ENCODE results near the gene SLC9A9. TPM values are rescaled to one million over a fixed set of nuclear protein-coding genes. Genes with fewer than 3 reads are reported as not detected.

Gene SLC9A9
- polyA plus RNA-seq (2013) = 0.38 and 0.44 TPM in 2 replicates

DNA sequence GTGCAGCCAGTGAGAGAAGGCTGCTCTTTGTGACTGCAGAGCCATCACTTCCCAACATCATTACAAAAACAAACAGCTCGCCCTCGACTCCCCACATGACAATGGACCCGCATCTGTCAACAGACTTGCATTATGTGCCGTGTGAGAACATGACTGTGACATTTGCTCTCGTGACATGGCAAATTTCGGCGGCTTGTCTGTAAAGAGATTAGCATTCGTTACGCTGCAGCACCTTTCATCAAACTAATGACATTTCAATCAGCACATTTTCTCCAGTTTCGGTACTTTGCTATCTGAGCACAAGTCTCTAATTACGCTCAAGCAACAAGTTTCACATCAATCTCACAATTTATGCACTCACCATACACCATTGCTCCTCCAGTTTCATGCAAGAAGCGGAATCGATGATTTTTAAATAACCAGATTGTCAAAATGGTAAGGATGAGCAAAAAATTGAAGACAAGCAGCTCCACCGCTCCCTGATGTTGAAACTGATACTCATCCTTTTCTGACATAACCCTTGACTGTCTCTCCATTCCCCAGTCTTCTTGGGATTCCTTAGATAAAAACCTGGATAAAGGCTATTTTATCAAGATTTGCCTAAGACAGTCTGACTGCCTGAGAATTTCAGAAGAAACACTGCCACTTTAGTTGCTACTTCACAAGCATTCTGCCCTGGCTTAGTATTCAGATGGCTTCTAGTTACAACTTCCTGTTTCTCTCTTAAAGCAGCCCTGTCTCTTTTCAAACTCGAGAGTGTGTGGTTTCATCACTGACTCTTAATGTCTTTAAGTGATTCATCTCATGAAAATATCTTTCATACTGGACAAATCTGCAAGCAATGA is at the start of gene SLC9A9:
TSS of gene SLC9A9 (minus strand) at position 682 of the 845 bp plus-strand sequence. CDS start at position 536, 146 bp downstream.
- no CpG with 5 or more reads among the region's 15 CpGs for WGBS (ENCODE audit: extremely low coverage, insufficient coverage, insufficient read length)

DNA sequence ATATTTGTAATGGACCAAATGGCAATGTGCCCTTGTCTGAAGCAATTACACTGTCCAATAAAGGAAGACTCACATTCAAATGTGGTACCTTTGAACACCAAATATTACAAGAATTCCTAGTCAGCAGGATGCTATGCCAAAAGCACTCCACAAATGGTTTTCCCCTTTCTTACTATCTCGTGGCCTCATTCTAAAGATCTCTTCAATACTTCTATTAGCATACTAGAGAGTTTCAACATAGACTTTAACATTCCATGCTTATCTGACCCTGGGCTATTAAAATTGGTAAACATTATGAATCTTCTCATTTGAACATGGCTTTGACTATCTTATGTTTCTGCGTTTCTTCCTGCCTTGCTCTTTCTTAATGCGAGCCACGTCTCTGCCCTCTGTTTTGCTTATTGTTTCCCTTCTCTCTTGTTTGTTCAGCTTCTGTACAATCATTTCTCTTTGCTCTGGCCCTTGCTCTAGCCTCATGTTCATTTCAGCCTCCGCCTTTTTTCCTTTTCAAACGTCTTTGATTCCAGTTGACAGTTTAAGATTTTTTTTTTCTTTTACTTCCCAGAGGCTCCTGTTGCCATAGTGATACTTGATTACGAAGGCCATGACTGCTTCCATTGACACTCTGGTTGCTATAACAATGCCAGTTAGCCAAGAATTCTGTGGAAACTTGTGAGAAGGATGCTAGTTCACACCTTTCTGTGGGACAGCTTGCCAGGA is 49.5 kb upstream of the SLC9A9 start:
- Histone ChIP-seq H2BK5ac (ENCODE audit: low read depth, low read length, poor library complexity) (no peak overlapping the region), H3K23ac (ENCODE audit: low read length) (no peak overlapping the region), H3K4me2 (ENCODE audit: low read length) (peak overlapping the region; percentile 34), H3K36me3 (ENCODE audit: control insufficient read depth in 1 of 2, insufficient read depth in 2 of 2, low read length in 2 of 2) (no peaks in the 10 kb centered on the region), H4K91ac (ENCODE audit: low read depth, low read length) (no peak overlapping the region), H3K4me3 (ENCODE audit: low read depth, low read length) (no peak overlapping the region), H3K18ac (ENCODE audit: low read length) (no peak overlapping the region), H4K12ac (ENCODE audit: low read depth, low read length) (no peak overlapping the region), H3K79me2 (ENCODE audit: control insufficient read depth, insufficient read depth, low read length, poor library complexity) (no peaks in the 10 kb centered on the region), H2AK5ac (ENCODE audit: low read length) (no peak overlapping the region), H3K9ac (ENCODE audit: low read length) (no peak overlapping the region), H4K8ac (ENCODE audit: low read depth, low read length) (no peak overlapping the region), H3K4ac (ENCODE audit: low read depth, low read length) (no peak overlapping the region), H3K27ac (ENCODE audit: low read depth, low read length) (no peak overlapping the region), H2BK12ac (ENCODE audit: low read length) (no peak overlapping the region), H3K14ac (ENCODE audit: low read length) (no peak overlapping the region), H3K27me3 (ENCODE audit: insufficient read depth, low read length) (no peaks in the 10 kb centered on the region), H2BK120ac (ENCODE audit: insufficient read depth, low read length, poor library complexity) (no peak overlapping the region), H3K9me3 (ENCODE audit: insufficient read depth, low read depth, low read length) (no peaks in the 10 kb centered on the region), H3K79me1 (ENCODE audit: low read length) (no peaks in the 10 kb centered on the region), H2AFZ (ENCODE audit: insufficient read depth, low read length, poor library complexity) (no peak overlapping the region), H3K4me1 (ENCODE audit: control insufficient read depth in 1 of 2, insufficient read depth in 2 of 2, low read length in 2 of 2) (no peaks in the 10 kb centered on the region)
- DNase-seq = peak; percentile 23 to 79
- no CpG with 5 or more reads among the region's 7 CpGs for WGBS (ENCODE audit: extremely low coverage, insufficient coverage, insufficient read length)

More for the DNA sequence above, at the start of gene SLC9A9:
- Histone ChIP-seq H3K4me1 (ENCODE audit: control insufficient read depth in 1 of 2, insufficient read depth in 2 of 2, low read length in 2 of 2) (no peaks in the 10 kb centered on the region), H3K27ac (ENCODE audit: low read depth, low read length) (peak within 1 kb of the TSS; percentile 54), H3K4me2 (ENCODE audit: low read length) (peak within 1 kb of the TSS; percentile 70), H3K9me3 (ENCODE audit: insufficient read depth, low read depth, low read length) (no peaks in the 10 kb centered on the region), H3K18ac (ENCODE audit: low read length) (no peak within 1 kb of the TSS), H4K8ac (ENCODE audit: low read depth, low read length) (peak within 1 kb of the TSS; percentile 35), H3K79me1 (ENCODE audit: low read length) (peaks cover 5% of the 10 kb centered on the region), H3K14ac (ENCODE audit: low read length) (no peak within 1 kb of the TSS), H3K27me3 (ENCODE audit: insufficient read depth, low read length) (no peaks in the 10 kb centered on the region), H3K9ac (ENCODE audit: low read length) (no peak within 1 kb of the TSS), H2BK120ac (ENCODE audit: insufficient read depth, low read length, poor library complexity) (peak within 1 kb of the TSS; percentile 22), H3K79me2 (ENCODE audit: control insufficient read depth, insufficient read depth, low read length, poor library complexity) (no peaks in the 10 kb centered on the region), H4K91ac (ENCODE audit: low read depth, low read length) (no peak within 1 kb of the TSS), H2BK12ac (ENCODE audit: low read length) (peak within 1 kb of the TSS; percentile 34), H3K23ac (ENCODE audit: low read length) (no peak within 1 kb of the TSS), H3K4me3 (ENCODE audit: low read depth, low read length) (peak within 1 kb of the TSS; percentile 33), H2BK5ac (ENCODE audit: low read depth, low read length, poor library complexity) (peak within 1 kb of the TSS; percentile 31), H4K12ac (ENCODE audit: low read depth, low read length) (no peak within 1 kb of the TSS), H2AK5ac (ENCODE audit: low read length) (no peak within 1 kb of the TSS), H2AFZ (ENCODE audit: insufficient read depth, low read length, poor library complexity) (peak within 1 kb of the TSS; percentile 10), H3K4ac (ENCODE audit: low read depth, low read length) (no peak within 1 kb of the TSS), H3K36me3 (ENCODE audit: control insufficient read depth in 1 of 2, insufficient read depth in 2 of 2, low read length in 2 of 2) (no peaks in the 10 kb centered on the region)
- DNase-seq = peak; percentile 18 to 68

DNA sequence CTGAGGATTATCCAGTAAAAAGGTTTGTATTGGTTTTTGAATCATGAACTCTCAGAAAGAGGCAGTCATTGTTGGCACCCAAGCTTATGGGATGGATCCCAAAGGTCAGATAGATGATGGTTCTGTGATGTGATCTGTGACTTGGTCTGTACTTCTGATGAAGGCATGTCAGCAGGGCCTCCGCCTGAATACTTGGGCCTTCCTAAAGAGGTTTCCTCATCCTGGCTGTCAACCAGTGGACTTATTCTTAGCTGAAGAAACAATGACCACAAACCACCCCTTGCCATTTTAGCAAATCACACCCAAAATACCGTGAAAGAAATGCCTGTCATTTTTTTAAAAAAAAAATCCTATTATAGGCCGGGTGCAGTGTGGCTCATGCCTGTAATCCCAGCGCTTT is 48.2 kb upstream of the SLC9A9 start:
- Histone ChIP-seq H3K36me3 (ENCODE audit: control insufficient read depth in 1 of 2, insufficient read depth in 2 of 2, low read length in 2 of 2) (no peaks in the 10 kb centered on the region), H3K9me3 (ENCODE audit: insufficient read depth, low read depth, low read length) (no peaks in the 10 kb centered on the region), H4K8ac (ENCODE audit: low read depth, low read length) (no peak overlapping the region), H3K4me2 (ENCODE audit: low read length) (no peak overlapping the region), H2BK5ac (ENCODE audit: low read depth, low read length, poor library complexity) (no peak overlapping the region), H3K27ac (ENCODE audit: low read depth, low read length) (no peak overlapping the region), H2BK12ac (ENCODE audit: low read length) (no peak overlapping the region), H4K91ac (ENCODE audit: low read depth, low read length) (no peak overlapping the region), H2AK5ac (ENCODE audit: low read length) (no peak overlapping the region), H3K4me1 (ENCODE audit: control insufficient read depth in 1 of 2, insufficient read depth in 2 of 2, low read length in 2 of 2) (no peaks in the 10 kb centered on the region), H3K9ac (ENCODE audit: low read length) (no peak overlapping the region), H3K14ac (ENCODE audit: low read length) (no peak overlapping the region), H4K12ac (ENCODE audit: low read depth, low read length) (no peak overlapping the region), H3K4me3 (ENCODE audit: low read depth, low read length) (no peak overlapping the region), H3K27me3 (ENCODE audit: insufficient read depth, low read length) (no peaks in the 10 kb centered on the region), H3K4ac (ENCODE audit: low read depth, low read length) (no peak overlapping the region), H3K23ac (ENCODE audit: low read length) (no peak overlapping the region), H2BK120ac (ENCODE audit: insufficient read depth, low read length, poor library complexity) (no peak overlapping the region), H3K18ac (ENCODE audit: low read length) (no peak overlapping the region), H3K79me2 (ENCODE audit: control insufficient read depth, insufficient read depth, low read length, poor library complexity) (no peaks in the 10 kb centered on the region), H2AFZ (ENCODE audit: insufficient read depth, low read length, poor library complexity) (no peak overlapping the region), H3K79me1 (ENCODE audit: low read length) (no peaks in the 10 kb centered on the region)
- no CpG with 5 or more reads among the region's 4 CpGs for WGBS (ENCODE audit: extremely low coverage, insufficient coverage, insufficient read length)
- no peak for DNase-seq

DNA sequence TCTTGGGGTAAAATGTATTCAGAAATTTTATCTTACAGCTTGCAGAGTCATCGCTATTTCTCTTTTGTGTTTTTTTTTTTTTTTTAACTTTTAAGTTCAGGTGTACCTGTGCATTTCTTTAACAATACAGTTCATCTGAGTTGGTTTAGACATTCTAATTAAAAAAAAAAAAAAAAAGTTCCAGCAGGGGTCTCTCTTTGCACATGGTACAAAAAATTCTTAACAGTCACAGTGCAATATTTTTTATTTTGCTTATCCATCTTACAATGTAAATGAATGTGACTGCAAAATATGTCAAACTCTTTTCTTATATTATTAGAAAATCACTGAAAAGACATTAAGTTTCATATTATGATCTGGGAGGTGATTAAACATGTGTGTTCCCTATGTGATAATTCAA is 47.5 kb upstream of the SLC9A9 start:
- DNase-seq = peak in 1 of 2 donors; percentile 20
- Histone ChIP-seq H3K14ac (ENCODE audit: low read length) (no peak overlapping the region), H3K27me3 (ENCODE audit: insufficient read depth, low read length) (no peaks in the 10 kb centered on the region), H3K36me3 (ENCODE audit: control insufficient read depth in 1 of 2, insufficient read depth in 2 of 2, low read length in 2 of 2) (no peaks in the 10 kb centered on the region), H3K27ac (ENCODE audit: low read depth, low read length) (no peak overlapping the region), H3K9ac (ENCODE audit: low read length) (no peak overlapping the region), H3K18ac (ENCODE audit: low read length) (no peak overlapping the region), H2BK5ac (ENCODE audit: low read depth, low read length, poor library complexity) (no peak overlapping the region), H2AK5ac (ENCODE audit: low read length) (no peak overlapping the region), H2BK12ac (ENCODE audit: low read length) (no peak overlapping the region), H3K4ac (ENCODE audit: low read depth, low read length) (no peak overlapping the region), H2AFZ (ENCODE audit: insufficient read depth, low read length, poor library complexity) (no peak overlapping the region), H3K79me1 (ENCODE audit: low read length) (no peaks in the 10 kb centered on the region), H3K79me2 (ENCODE audit: control insufficient read depth, insufficient read depth, low read length, poor library complexity) (no peaks in the 10 kb centered on the region), H3K4me2 (ENCODE audit: low read length) (no peak overlapping the region), H4K8ac (ENCODE audit: low read depth, low read length) (no peak overlapping the region), H4K91ac (ENCODE audit: low read depth, low read length) (no peak overlapping the region), H3K4me3 (ENCODE audit: low read depth, low read length) (no peak overlapping the region), H2BK120ac (ENCODE audit: insufficient read depth, low read length, poor library complexity) (no peak overlapping the region), H3K4me1 (ENCODE audit: control insufficient read depth in 1 of 2, insufficient read depth in 2 of 2, low read length in 2 of 2) (no peaks in the 10 kb centered on the region), H4K12ac (ENCODE audit: low read depth, low read length) (no peak overlapping the region), H3K23ac (ENCODE audit: low read length) (no peak overlapping the region), H3K9me3 (ENCODE audit: insufficient read depth, low read depth, low read length) (no peaks in the 10 kb centered on the region)
- no CpG with 5 or more reads among the region's 1 CpG for WGBS (ENCODE audit: extremely low coverage, insufficient coverage, insufficient read length)
